ENCODE measurements around the gene DOCK1.

DNA sequence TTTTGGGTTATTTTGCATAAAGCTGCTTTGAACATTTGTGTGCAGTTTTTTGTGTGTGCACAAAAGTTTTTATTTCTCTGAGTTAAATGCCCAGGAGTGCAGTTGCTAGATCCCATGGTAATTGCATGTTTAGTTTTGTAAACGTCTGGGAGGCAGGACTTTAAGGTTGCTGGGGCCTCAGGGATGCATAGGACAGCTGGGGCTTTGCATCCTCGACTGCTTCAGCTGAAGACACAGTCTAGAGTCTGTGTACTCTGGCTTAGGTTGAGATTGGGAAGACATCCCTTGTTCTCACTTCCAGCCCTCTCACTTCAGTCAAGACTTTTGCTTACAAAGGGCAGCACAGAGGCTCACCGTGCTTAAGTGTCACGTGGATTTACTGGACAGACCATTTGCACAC lies 385.6 kb downstream of the DOCK1 start:
- no peak for TF ChIP-seq POLR2A (IDR thresholded peaks at IDR 0.05)
- TF ChIP-seq, protein P1, sequence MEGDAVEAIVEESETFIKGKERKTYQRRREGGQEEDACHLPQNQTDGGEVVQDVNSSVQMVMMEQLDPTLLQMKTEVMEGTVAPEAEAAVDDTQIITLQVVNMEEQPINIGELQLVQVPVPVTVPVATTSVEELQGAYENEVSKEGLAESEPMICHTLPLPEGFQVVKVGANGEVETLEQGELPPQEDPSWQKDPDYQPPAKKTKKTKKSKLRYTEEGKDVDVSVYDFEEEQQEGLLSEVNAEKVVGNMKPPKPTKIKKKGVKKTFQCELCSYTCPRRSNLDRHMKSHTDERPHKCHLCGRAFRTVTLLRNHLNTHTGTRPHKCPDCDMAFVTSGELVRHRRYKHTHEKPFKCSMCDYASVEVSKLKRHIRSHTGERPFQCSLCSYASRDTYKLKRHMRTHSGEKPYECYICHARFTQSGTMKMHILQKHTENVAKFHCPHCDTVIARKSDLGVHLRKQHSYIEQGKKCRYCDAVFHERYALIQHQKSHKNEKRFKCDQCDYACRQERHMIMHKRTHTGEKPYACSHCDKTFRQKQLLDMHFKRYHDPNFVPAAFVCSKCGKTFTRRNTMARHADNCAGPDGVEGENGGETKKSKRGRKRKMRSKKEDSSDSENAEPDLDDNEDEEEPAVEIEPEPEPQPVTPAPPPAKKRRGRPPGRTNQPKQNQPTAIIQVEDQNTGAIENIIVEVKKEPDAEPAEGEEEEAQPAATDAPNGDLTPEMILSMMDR (IDR thresholded peaks at IDR 0.05) = no peak
